GM12864 (cell line): ENCODE data around the gene BATF2.
A peak's percentile ranks its signal among the peaks of the same experiment; 100 is the strongest.

Source experiments
- DNase-seq: peaks from one replicate; pipeline ENCODE4 v3.0.0-alpha.2; 2011; ENCODE audit warnings: low read depth
- H3K4me3 ChIP-seq: 2 replicates; pipeline ENCODE4 v1.5.1; 2011; ENCODE audit warnings: mild to moderate bottlenecking, low read depth, low read length, control low read depth
- TF ChIP-seq, protein P1 (sequence below): IDR thresholded peaks from 2 replicates; pipeline ENCODE4 v1.5.1; 2011; ENCODE audit warnings: low read depth, mild to moderate bottlenecking, moderate library complexity, low read length, control low read depth, inconsistent platforms; ENCODE audit errors: missing control alignments

The BATF2 gene

DNA sequence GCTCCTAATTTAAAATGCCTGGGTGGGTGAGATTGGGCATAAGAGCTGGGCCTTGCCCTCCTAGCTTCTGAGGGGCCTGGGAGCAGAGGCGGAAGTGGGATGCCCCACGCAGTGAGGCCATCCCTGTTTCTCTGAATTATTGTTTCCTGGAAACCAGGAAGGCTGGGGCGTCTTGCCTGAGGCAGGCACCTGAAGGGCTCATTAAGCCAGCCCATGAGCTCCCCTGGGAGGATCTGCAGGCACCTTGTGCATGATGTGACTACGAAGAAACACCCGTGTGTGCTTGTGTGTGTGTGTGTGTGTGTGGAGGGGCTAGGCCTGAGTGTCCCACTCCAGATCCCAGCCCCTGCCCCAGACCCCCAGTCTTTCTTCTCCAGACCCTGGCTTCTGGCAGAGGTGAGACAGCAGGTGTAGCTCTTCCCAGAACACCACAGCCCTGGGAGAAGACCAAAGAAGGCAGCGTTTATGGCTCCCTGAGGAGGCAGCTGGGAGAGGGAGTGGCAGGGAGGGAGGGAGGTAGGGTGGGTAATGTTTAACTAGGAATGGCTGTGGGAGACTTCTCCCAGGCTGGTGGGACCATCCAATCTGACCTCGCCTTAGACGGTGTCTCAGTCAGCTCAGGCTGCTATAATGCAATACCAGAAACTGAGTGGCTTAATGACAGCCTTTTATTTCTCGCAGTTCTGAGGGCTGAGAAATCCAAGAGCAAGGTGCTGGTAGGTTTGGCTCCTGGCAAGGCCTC lies 2.1 kb upstream of the BATF2 start:
- TF ChIP-seq, protein P1, sequence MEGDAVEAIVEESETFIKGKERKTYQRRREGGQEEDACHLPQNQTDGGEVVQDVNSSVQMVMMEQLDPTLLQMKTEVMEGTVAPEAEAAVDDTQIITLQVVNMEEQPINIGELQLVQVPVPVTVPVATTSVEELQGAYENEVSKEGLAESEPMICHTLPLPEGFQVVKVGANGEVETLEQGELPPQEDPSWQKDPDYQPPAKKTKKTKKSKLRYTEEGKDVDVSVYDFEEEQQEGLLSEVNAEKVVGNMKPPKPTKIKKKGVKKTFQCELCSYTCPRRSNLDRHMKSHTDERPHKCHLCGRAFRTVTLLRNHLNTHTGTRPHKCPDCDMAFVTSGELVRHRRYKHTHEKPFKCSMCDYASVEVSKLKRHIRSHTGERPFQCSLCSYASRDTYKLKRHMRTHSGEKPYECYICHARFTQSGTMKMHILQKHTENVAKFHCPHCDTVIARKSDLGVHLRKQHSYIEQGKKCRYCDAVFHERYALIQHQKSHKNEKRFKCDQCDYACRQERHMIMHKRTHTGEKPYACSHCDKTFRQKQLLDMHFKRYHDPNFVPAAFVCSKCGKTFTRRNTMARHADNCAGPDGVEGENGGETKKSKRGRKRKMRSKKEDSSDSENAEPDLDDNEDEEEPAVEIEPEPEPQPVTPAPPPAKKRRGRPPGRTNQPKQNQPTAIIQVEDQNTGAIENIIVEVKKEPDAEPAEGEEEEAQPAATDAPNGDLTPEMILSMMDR, result no peak
- no peak overlapping the region for H3K4me3 ChIP-seq
- DNase-seq, result no peak

DNA sequence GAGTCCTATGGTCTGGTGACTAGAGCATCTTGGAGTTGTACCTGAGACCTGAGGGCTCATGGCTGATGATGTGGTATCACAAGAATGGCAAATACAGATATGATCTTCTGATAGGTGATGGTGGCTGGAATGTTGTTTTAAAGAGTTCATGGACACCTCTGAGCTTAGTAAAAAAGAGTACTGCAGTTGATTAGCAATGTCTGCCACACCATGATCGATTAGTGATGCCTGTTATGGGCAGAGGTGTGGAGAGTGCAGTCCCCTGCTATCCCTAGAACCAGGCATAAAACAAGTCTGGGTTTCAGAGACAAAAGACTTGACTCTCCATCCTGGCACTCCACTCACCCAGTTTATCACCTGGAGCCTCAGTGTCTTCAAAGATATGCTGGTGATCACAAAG lies 1.4 kb upstream of the BATF2 start:
- no peak overlapping the region for H3K4me3 ChIP-seq
- TF ChIP-seq, protein P1, result no peak
- no peak for DNase-seq

DNA sequence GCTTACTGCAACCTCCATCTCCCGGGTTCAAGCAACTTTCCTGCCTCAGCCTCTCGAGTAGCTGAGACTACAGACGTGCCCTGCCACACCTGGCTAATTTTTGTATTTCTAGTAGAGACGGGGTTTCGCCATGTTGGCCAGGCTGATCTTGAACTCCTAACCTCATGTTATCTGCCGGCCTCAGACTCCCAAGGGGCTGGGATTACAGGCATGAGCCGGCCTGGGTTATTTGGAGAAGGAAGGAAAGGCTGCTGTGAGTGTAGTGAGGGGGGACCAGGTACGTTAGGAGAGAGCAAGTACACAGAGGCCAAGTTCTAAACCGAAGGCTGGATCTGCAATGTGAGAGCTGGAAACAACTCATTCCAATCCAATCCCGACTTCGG lies 453 bp downstream of the BATF2 start:
- H3K4me3 ChIP-seq, result peak overlapping the region; percentile 7
- TF ChIP-seq, protein P1, result no peak
- no peak for DNase-seq

DNA sequence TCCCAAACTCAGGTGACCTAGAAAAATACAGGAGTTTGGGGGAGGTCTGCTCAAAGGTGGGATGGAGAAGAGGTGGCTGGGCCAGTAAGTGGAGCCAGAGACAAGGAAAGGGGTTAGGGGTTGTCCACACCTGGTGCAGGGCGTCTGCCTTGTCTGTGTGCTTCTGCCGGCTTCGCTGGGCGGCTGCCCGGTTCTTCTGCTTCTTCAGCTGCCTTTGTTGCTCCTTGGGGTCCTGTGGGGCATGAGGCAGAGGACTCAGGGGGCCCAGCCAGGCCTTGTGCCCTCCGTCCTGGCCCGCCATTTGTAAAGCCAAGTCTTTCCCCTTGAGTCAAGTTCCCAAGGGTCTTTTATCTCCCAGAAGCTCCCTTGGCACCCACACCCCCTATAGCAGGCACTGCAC lies 2.5 kb downstream of the BATF2 start:
- no peak overlapping the region for H3K4me3 ChIP-seq
- TF ChIP-seq, protein P1, result no peak
- no peak for DNase-seq

DNA sequence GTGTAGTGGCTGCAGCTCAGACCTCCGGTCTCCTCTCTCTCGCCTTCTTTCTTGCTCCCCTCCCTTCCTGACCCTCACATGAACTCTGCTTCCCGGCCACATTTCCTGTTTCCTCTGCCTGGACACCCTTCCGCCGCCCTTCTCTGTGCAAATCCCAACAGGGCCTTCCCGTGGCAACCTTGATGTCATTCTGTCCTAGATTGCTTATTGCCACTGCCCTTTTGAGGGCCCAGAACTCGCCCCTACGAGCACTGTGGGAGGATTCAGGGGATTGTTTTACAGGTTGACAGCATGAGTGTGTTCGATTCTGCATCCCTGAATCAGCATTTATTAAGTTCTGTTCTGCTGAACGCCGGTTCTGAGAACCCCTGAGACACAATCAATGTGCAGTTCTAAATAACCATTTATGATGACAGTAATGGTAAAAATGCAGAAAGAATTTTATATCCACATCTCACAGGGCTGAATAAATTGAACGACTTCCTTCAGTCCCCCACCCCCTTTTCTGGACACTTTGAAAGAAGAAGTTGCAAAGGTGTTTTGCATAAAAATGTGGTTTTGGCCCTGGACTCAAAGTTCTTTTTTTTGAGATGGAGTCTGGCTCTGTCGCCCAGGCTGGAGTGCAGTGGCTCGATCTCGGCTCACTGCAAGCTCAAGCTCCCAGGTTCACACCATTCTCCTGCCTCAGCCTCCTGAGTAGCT lies 6.4 kb downstream of the BATF2 start:
- TF ChIP-seq, protein P1, result no peak
- no peak for DNase-seq
- H3K4me3 ChIP-seq, result no peak overlapping the region

DNA sequence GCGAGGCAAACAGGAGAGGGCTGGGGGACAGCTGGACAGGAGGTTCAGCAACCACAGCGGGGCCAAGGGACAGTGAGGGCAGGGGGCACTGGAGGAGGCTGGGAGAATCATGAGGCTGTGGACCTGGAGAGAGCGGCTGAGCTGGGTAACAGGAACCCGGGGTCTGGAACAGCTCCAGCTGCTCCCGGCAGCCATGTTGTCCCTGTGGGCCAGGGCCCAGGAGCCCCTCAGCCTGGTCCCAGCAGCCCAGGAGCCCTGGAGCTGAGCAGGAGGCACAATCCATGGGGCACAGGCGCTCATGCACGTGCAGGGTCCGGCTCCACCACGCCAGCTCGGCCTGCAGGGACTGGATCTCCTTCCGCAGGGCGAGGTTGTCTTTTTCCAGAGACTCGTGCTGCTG lies 7.4 kb downstream of the BATF2 start:
- TF ChIP-seq, protein P1, result no peak
- H3K4me3 ChIP-seq, result no peak overlapping the region
- no peak for DNase-seq
